Neuron (in vitro differentiated cells): ENCODE measurements around the gene RBM28.
"Not testable (repeated sequence)": the region's sequence is repeated elsewhere in the genome, so short reads cannot be mapped to it uniquely, and the experiment has no call there.

ENCODE experiments used
- H2AFZ ChIP-seq: one replicate; pipeline ENCODE4 v1.6.1; 2013; ENCODE audit warnings: low read depth, mild to moderate bottlenecking, inconsistent platforms, low read length, moderate library complexity
- H3K27me3 ChIP-seq: one replicate; pipeline ENCODE4 v1.6.1; 2013; ENCODE audit warnings: low read length; ENCODE audit not compliant: insufficient read depth
- H3K36me3 ChIP-seq: one replicate; pipeline ENCODE4 v1.6.1; 2013; ENCODE audit warnings: low read length; ENCODE audit not compliant: insufficient read depth
- H3K4me1 ChIP-seq: one replicate; pipeline ENCODE4 v1.6.1; 2013; ENCODE audit warnings: low read length; ENCODE audit not compliant: insufficient read depth
- H3K4me3 ChIP-seq: 2 replicates; pipeline ENCODE4 v1.5.1; 2013; ENCODE audit warnings: mild to moderate bottlenecking, low read length, moderate library complexity
- H3K9me3 ChIP-seq: one replicate; pipeline ENCODE4 v1.6.1; 2013; ENCODE audit warnings: low read length

Gene RBM28

DNA sequence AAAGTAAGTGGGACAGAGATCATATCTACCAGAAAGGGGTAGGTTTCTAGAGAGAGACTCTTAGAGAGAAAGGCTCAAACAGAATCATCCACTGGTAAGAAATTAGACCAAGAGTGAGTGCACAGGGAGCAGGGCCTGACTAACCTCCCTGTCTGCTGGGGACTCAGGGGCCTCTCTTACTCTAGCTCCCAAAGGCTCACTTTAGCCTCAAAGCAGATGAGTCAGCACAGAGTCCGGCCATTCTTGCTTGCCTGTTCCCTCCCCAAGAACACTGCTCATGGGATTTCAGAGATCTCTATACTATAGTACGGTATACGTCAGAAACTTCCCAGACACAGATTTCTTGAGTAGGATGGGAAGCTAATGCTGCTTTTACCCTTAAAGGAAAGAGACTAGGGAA, 32.7 kb downstream of the RBM28 start:
- no peaks in the 10 kb centered on the region for H3K27me3 ChIP-seq
- H3K4me3 ChIP-seq = no peak overlapping the region
- peaks cover 83% of the 10 kb centered on the region for H3K36me3 ChIP-seq
- no peak overlapping the region for H2AFZ ChIP-seq
- H3K9me3 ChIP-seq = no peaks in the 10 kb centered on the region
- peaks cover 10% of the 10 kb centered on the region for H3K4me1 ChIP-seq

DNA sequence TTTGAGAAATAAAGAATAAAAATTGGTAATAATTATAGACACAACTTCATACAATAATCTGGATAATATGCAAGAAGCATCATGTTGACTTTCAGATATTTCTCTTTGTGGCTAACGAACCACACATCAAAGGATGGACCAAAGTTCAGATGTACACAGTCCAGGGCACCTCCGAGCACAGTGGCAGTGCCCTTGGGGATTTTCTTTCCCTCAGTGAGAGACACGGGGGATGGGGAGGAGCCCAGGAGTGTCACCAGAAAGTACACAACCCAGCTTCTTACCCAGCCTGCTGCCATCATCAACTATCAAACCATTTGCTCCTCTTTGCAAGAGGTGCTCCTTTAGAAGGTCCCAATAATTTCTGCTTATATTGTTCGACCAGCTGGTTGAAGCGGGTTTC, 33.2 kb downstream of the RBM28 start:
- H2AFZ ChIP-seq = no peak overlapping the region
- H3K4me3 ChIP-seq = no peak overlapping the region
- peaks cover 84% of the 10 kb centered on the region for H3K36me3 ChIP-seq
- H3K9me3 ChIP-seq = no peaks in the 10 kb centered on the region
- H3K27me3 ChIP-seq = no peaks in the 10 kb centered on the region
- H3K4me1 ChIP-seq = peaks cover 10% of the 10 kb centered on the region

- Histone ChIP-seq H3K4me1 (peaks cover 6% of the 10 kb centered on the region), H3K9me3 (no peaks in the 10 kb centered on the region), H2AFZ (no peak overlapping the region), H3K27me3 (no peaks in the 10 kb centered on the region), H3K36me3 (peaks cover 84% of the 10 kb centered on the region), H3K4me3 (no peak overlapping the region)
Measured at GRCh38 chr7:128309976-128310375, 33.7 kb downstream of the RBM28 start.

GRCh38 chr7:128309124-128309523, 34.6 kb downstream of the RBM28 start:
- H3K4me3 ChIP-seq = no peak overlapping the region
- H3K36me3 ChIP-seq = peaks cover 80% of the 10 kb centered on the region

GRCh38 chr7:128307061-128307460, 36.6 kb downstream of the RBM28 start:
- no peaks in the 10 kb centered on the region for H3K27me3 ChIP-seq
- peaks cover 78% of the 10 kb centered on the region for H3K36me3 ChIP-seq
- no peaks in the 10 kb centered on the region for H3K4me1 ChIP-seq
- no peaks in the 10 kb centered on the region for H3K9me3 ChIP-seq
- H3K4me3 ChIP-seq = no peak overlapping the region
- no peak overlapping the region for H2AFZ ChIP-seq

More at GRCh38 chr7:128309124-128309523, 34.6 kb downstream of the RBM28 start:
- Histone ChIP-seq H3K9me3 (no peaks in the 10 kb centered on the region), H2AFZ (no peak overlapping the region), H3K27me3 (no peaks in the 10 kb centered on the region), H3K4me1 (no peaks in the 10 kb centered on the region)

DNA sequence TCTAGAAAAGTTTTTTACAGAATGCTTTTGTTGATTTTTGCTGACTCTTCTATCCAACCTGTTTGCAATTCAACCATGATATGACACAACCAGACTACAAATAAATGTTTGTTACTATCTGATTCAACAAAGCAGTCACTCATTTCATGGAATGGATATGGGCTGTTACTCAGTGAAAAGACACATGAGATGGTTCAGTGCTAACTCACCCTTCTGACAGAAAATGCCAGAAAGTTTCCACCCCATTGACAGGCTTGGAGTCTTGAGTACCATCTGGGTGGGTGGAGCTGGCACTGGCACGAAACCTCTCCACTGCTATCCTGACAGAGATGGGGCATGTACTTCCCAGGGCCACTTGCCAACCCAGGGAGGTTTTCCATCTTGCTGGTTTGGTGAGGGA, 39.5 kb downstream of the RBM28 start:
- H3K4me3 ChIP-seq = no peak overlapping the region
- H3K9me3 ChIP-seq = no peaks in the 10 kb centered on the region
- no peaks in the 10 kb centered on the region for H3K4me1 ChIP-seq
- H2AFZ ChIP-seq = no peak overlapping the region
- no peaks in the 10 kb centered on the region for H3K27me3 ChIP-seq
- peaks cover 49% of the 10 kb centered on the region for H3K36me3 ChIP-seq

GRCh38 chr7:128303643-128304042, 40.1 kb downstream of the RBM28 start:
- no peaks in the 10 kb centered on the region for H3K9me3 ChIP-seq
- peaks cover 45% of the 10 kb centered on the region for H3K36me3 ChIP-seq
- H2AFZ ChIP-seq = no peak overlapping the region
- H3K4me3 ChIP-seq = no peak overlapping the region
- H3K27me3 ChIP-seq = no peaks in the 10 kb centered on the region
- no peaks in the 10 kb centered on the region for H3K4me1 ChIP-seq

- Histone ChIP-seq H3K36me3 (peaks cover 42% of the 10 kb centered on the region), H3K27me3 (no peaks in the 10 kb centered on the region), H3K4me1 (no peaks in the 10 kb centered on the region), H3K9me3 (no peaks in the 10 kb centered on the region), H2AFZ (no peak overlapping the region), H3K4me3 (no peak overlapping the region)
Measured at GRCh38 chr7:128303133-128303532, 40.6 kb downstream of the RBM28 start.

GRCh38 chr7:128302139-128302538, 41.6 kb downstream of the RBM28 start:
- Histone ChIP-seq H3K36me3 (peaks cover 35% of the 10 kb centered on the region), H3K4me3 (no peak overlapping the region), H2AFZ (no peak overlapping the region), H3K27me3 (no peaks in the 10 kb centered on the region), H3K9me3 (no peaks in the 10 kb centered on the region), H3K4me1 (no peaks in the 10 kb centered on the region)

GRCh38 chr7:128299109-128299607, 44.5 kb downstream of the RBM28 start:
- Histone ChIP-seq H3K9me3 (no peaks in the 10 kb centered on the region), H2AFZ (no peak overlapping the region), H3K27me3 (no peaks in the 10 kb centered on the region), H3K4me1 (no peaks in the 10 kb centered on the region), H3K4me3 (no peak overlapping the region), H3K36me3 (peaks cover 10% of the 10 kb centered on the region)

DNA sequence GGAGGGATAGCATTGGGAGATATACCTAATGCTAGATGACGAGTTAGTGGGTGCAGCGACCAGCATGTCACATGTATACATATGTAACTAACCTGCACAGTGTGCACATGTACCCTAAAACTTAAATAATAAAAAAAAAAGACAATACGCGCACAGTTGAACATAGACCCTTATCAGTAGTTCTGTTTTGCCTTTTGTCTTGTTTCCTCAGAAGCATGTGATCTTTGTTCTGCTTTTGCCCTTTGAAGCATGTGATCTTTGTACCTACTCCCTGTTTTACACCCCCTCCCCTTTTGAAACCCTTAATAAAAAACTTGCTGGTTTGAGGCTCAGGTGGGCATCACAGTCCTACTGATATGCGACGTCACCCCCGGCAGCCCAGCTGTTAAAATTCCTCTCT, 45.7 kb downstream of the RBM28 start:
- H3K9me3 ChIP-seq, H2AFZ ChIP-seq, H3K4me1 ChIP-seq, H3K4me3 ChIP-seq, H3K36me3 ChIP-seq, H3K27me3 ChIP-seq: not testable (repeated sequence)

GRCh38 chr7:128287556-128287955, 56.2 kb downstream of the RBM28 start:
- Histone ChIP-seq H3K27me3 (no peaks in the 10 kb centered on the region), H3K4me1 (no peaks in the 10 kb centered on the region), H3K9me3 (peaks cover 2% of the 10 kb centered on the region)

DNA sequence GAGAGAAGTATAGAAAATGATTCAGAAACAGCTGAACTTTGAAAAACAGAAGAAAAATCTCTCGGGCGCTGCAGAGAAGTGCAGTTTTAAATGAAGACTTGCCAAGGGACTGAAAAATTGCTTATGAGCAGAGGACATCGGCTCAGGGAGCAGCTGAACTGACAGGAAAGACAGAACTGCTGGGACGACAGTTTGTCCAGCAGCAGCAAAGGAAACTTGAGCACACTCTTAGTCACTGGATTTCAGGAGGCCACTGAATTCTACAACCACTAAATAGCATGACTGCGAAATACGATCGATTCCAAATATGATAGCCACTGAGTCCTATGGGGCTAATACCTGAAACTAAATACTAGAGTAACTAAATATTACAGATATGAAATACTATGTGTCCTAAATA, 59.6 kb downstream of the RBM28 start:
- Histone ChIP-seq H3K9me3 (peaks cover 2% of the 10 kb centered on the region), H2AFZ (no peak overlapping the region), H3K4me3 (no peak overlapping the region), H3K27me3 (no peaks in the 10 kb centered on the region), H3K4me1 (no peaks in the 10 kb centered on the region), H3K36me3 (no peaks in the 10 kb centered on the region)

More at GRCh38 chr7:128287556-128287955, 56.2 kb downstream of the RBM28 start:
- H3K4me3 ChIP-seq = no peak overlapping the region
- no peaks in the 10 kb centered on the region for H3K36me3 ChIP-seq
- no peak overlapping the region for H2AFZ ChIP-seq

DNA sequence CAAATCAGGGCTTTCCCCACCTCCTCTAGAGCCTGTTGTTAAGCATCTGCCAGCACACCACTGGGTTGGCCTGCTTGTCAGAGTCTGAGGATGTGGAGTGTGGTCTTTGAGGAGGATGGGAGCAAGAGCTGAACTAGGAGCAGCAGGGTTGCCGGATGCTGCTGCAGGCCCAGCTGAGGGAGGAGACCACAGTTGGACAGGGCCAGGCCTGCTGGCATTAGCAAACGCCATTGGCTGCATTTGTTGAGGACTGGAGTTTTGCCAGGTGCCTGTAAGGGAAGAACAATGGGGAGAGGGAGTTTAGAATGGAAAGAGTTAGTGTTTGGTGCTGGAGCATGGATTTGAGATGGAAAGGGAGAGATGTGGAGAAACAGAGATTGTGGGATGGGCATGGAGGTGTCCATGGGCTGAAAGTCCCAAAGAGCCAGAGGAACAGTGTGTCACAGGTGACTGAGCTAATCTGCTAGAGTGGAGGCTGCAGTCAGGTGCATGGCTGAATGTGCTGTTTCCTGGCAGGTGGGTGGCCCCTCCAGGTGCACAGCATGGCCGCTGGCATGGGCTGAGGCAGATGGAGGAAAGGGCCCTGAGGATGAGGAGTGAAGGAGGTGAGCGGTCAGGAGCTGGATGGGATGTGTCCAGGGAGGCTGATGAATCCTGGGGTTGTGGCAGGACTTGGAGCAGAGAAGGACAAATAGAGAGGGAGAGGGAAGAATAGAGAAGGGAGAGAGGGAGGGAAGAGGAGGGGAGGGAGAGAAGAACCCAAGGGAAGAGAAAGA, 61.9 kb downstream of the RBM28 start:
- H3K4me1 ChIP-seq = no peaks in the 10 kb centered on the region
- no peak overlapping the region for H3K4me3 ChIP-seq
- H2AFZ ChIP-seq = no peak overlapping the region
- H3K36me3 ChIP-seq = no peaks in the 10 kb centered on the region
- peaks cover 2% of the 10 kb centered on the region for H3K9me3 ChIP-seq
- H3K27me3 ChIP-seq = no peaks in the 10 kb centered on the region
